ENCODE results near the gene PHAX.
A peak's percentile ranks its signal among the peaks of the same experiment; 100 is the strongest.
"Not testable (repeated sequence)": the region's sequence is repeated elsewhere in the genome, so short reads cannot be mapped to it uniquely, and the experiment has no call there.

The PHAX gene

GRCh38 chr5:126600631-126601511, at the start of gene PHAX:
Gene PHAX (plus strand): TSS chr5:126600947. CDS start chr5:126600963, 16 bp downstream.
- peak; percentile 31 to 66 (median 41) for DNase-seq

GRCh38 chr5:126552614-126553013, 48.1 kb upstream of the PHAX start:
- DNase-seq = no peak

- not testable (repeated sequence) for DNase-seq
Measured at GRCh38 chr5:126555101-126555500, 45.6 kb upstream of the PHAX start.

GRCh38 chr5:126561908-126562307, 38.8 kb upstream of the PHAX start:
- no peak for DNase-seq

- no peak for DNase-seq
Measured at GRCh38 chr5:126562823-126563222, 37.9 kb upstream of the PHAX start.

GRCh38 chr5:126568206-126568755, 32.5 kb upstream of the PHAX start:
- DNase-seq = no peak

- DNase-seq = no peak
Measured at GRCh38 chr5:126575644-126576043, 25.1 kb upstream of the PHAX start.

- DNase-seq = no peak
Measured at GRCh38 chr5:126576974-126577373, 23.8 kb upstream of the PHAX start.

- DNase-seq = no peak
Measured at GRCh38 chr5:126577415-126577814, 23.3 kb upstream of the PHAX start.

GRCh38 chr5:126579716-126580115, 21.0 kb upstream of the PHAX start:
- no peak for DNase-seq

- no peak for DNase-seq
Measured at GRCh38 chr5:126583761-126584160, 17.0 kb upstream of the PHAX start.

- no peak for DNase-seq
Measured at GRCh38 chr5:126587551-126588390, 13.0 kb upstream of the PHAX start.

- no peak for DNase-seq
Measured at GRCh38 chr5:126589536-126590297, 11.0 kb upstream of the PHAX start.

GRCh38 chr5:126591549-126591948, 9.2 kb upstream of the PHAX start:
- no peak for DNase-seq

GRCh38 chr5:126594748-126595485, 5.8 kb upstream of the PHAX start, which contains the start of gene ALDH7A1:
Gene ALDH7A1 (minus strand): TSS chr5:126595219. CDS start chr5:126595198, 21 bp downstream.
- peak in 3 of 4 experiments; percentile 5 to 28 (median 6) for DNase-seq

- no peak for DNase-seq
Measured at GRCh38 chr5:126595486-126596083, 5.2 kb upstream of the PHAX start.

- DNase-seq = no peak
Measured at GRCh38 chr5:126597156-126597555, 3.6 kb upstream of the PHAX start.

- DNase-seq = no peak
Measured at GRCh38 chr5:126599499-126599898, 1.2 kb upstream of the PHAX start.

GRCh38 chr5:126599971-126600630, 646 bp upstream of the PHAX start:
- not testable (repeated sequence) for DNase-seq

- no peak for DNase-seq
Measured at GRCh38 chr5:126603402-126603991, 2.8 kb downstream of the PHAX start.

Data from activated naive CD4-positive, alpha-beta T cell (primary cell).